CD4-positive, alpha-beta memory T cell (primary cell): ENCODE measurements around the gene WDR45. TPM values are rescaled to one million over a fixed set of nuclear protein-coding genes. Genes with fewer than 3 reads are reported as not detected.

Experiments
- polyA plus RNA-seq, 2 donors: library from polyadenylated mRNA; unstranded; fragments of 300-500 nt; fragmentation: Illumina TruSeq; gene quantifications; one replicate each; pipeline ENCODE4 v1.2.3, GENCODE V29; 2021
- total RNA-seq, 2 experiments: library from RNA; stranded (reverse); gene quantifications; one replicate each; pipeline ENCODE4 v1.2.3, GENCODE V29; 2021

Gene WDR45
- total and polyA plus RNA-seq, 4 experiments from 2014 or later = 43.2 to 126 (median 79.6) TPM

Other genes starting within 250 kb of the WDR45 start
- 1 to 10 TPM; 6.4 to 8.5 TPM for gene PCSK1N, start 244.3 kb downstream of the WDR45 start, total RNA-seq
- 10 to 100 TPM in 1 of 2 donors, 1 to 10 TPM in 1; 4.6 to 15.3 TPM for gene PCSK1N, start 244.3 kb downstream of the WDR45 start, polyA plus RNA-seq
- gene TIMM17B, start 182.1 kb downstream of the WDR45 start, total RNA-seq = 10 to 100 TPM; 42.6 to 46.2 TPM
- gene TIMM17B, start 182.1 kb downstream of the WDR45 start, polyA plus RNA-seq = 10 to 100 TPM; 65.3 to 69.7 TPM
- 10 to 100 TPM; 59.6 to 64.4 TPM for gene PQBP1, start 182.0 kb downstream of the WDR45 start, total RNA-seq
- 10 to 100 TPM; 80.0 to 94.1 TPM for gene PQBP1, start 182.0 kb downstream of the WDR45 start, polyA plus RNA-seq
- gene SLC35A2, start 168.2 kb downstream of the WDR45 start, total RNA-seq = 10 to 100 TPM; 13.8 to 15.8 TPM
- 10 to 100 TPM; 11.8 to 14.4 TPM for gene SLC35A2, start 168.2 kb downstream of the WDR45 start, polyA plus RNA-seq
- gene PIM2, start 160.9 kb downstream of the WDR45 start, total RNA-seq = 100 to 1,000 TPM; 117 to 118 TPM
- 100 to 1,000 TPM; 396 to 489 TPM for gene PIM2, start 160.9 kb downstream of the WDR45 start, polyA plus RNA-seq
- 10 to 100 TPM; 92.0 to 94.5 TPM for gene OTUD5, start 122.3 kb downstream of the WDR45 start, total RNA-seq
- gene OTUD5, start 122.3 kb downstream of the WDR45 start, polyA plus RNA-seq = 10 to 100 TPM; 16.5 to 45.6 TPM
- gene KCND1, start 108.0 kb downstream of the WDR45 start, total RNA-seq = 1 to 10 TPM; 1.8 to 1.9 TPM
- gene KCND1, start 108.0 kb downstream of the WDR45 start, polyA plus RNA-seq = 1 to 10 TPM in 1 of 2 donors, not detected in 1; 1.0 TPM
- 100 to 1,000 TPM in 1 of 2 experiments, 10 to 100 TPM in 1; 99.6 to 111 TPM for gene GRIPAP1, start 77.6 kb downstream of the WDR45 start, total RNA-seq
- 10 to 100 TPM in 1 of 2 donors, 1 to 10 TPM in 1; 4.8 to 18.7 TPM for gene GRIPAP1, start 77.6 kb downstream of the WDR45 start, polyA plus RNA-seq
- gene TFE3, start 36.5 kb downstream of the WDR45 start, total RNA-seq = 10 to 100 TPM; 35.5 to 37.6 TPM
- gene TFE3, start 36.5 kb downstream of the WDR45 start, polyA plus RNA-seq = 1 to 10 TPM; 3.0 to 8.0 TPM
- 10 to 100 TPM in 1 of 2 experiments, 1 to 10 TPM in 1; 9.8 to 10.6 TPM for gene CCDC120, start 20.9 kb downstream of the WDR45 start, total RNA-seq
- gene CCDC120, start 20.9 kb downstream of the WDR45 start, polyA plus RNA-seq = under 1 TPM; 0.19 to 0.94 TPM
- 10 to 100 TPM; 25.4 to 28.9 TPM for gene PRAF2, start 5.9 kb downstream of the WDR45 start, total RNA-seq
- 10 to 100 TPM; 29.3 to 60.1 TPM for gene PRAF2, start 5.9 kb downstream of the WDR45 start, polyA plus RNA-seq
- 10 to 100 TPM; 20.0 to 20.7 TPM for gene GPKOW, start 43.8 kb upstream of the WDR45 start, total RNA-seq
- gene GPKOW, start 43.8 kb upstream of the WDR45 start, polyA plus RNA-seq = 10 to 100 TPM; 23.6 to 37.2 TPM
- gene MAGIX, start 82.9 kb upstream of the WDR45 start, total RNA-seq = 1 to 10 TPM; 1.6 to 2.2 TPM
- gene MAGIX, start 82.9 kb upstream of the WDR45 start, polyA plus RNA-seq = under 1 TPM; 0.21 to 0.94 TPM
- 100 to 1,000 TPM; 132 to 146 TPM for gene PLP2, start 92.0 kb upstream of the WDR45 start, total RNA-seq
- 100 to 1,000 TPM; 228 to 334 TPM for gene PLP2, start 92.0 kb upstream of the WDR45 start, polyA plus RNA-seq
- gene PRICKLE3, start 106.5 kb upstream of the WDR45 start, total RNA-seq = 10 to 100 TPM; 12.0 to 12.3 TPM
- gene PRICKLE3, start 106.5 kb upstream of the WDR45 start, polyA plus RNA-seq = 1 to 10 TPM in 1 of 2 donors, under 1 TPM in 1; 0.73 to 4.5 TPM
- under 1 TPM; 0.50 to 0.73 TPM for gene SYP, start 120.3 kb upstream of the WDR45 start, total RNA-seq
- gene SYP, start 120.3 kb upstream of the WDR45 start, polyA plus RNA-seq = under 1 TPM in 1 of 2 donors, not detected in 1; 0.32 TPM
- gene CACNA1F, start 153.5 kb upstream of the WDR45 start, total RNA-seq = 1 to 10 TPM; 1.2 to 1.3 TPM
- gene CACNA1F, start 153.5 kb upstream of the WDR45 start, polyA plus RNA-seq = under 1 TPM in 1 of 2 donors, not detected in 1; 0.03 TPM
- gene CCDC22, start 155.6 kb upstream of the WDR45 start, total RNA-seq = 10 to 100 TPM; 27.1 to 27.7 TPM
- gene CCDC22, start 155.6 kb upstream of the WDR45 start, polyA plus RNA-seq = 10 to 100 TPM; 22.6 to 33.1 TPM
- 1 to 10 TPM; 3.5 to 4.3 TPM for gene FOXP3, start 184.8 kb upstream of the WDR45 start, total RNA-seq
- gene FOXP3, start 184.8 kb upstream of the WDR45 start, polyA plus RNA-seq = 1 to 10 TPM in 1 of 2 donors, under 1 TPM in 1; 1.00 to 2.2 TPM
- 10 to 100 TPM; 17.4 to 17.7 TPM for gene PPP1R3F, start 189.9 kb upstream of the WDR45 start, total RNA-seq
- 10 to 100 TPM in 1 of 2 donors, 1 to 10 TPM in 1; 4.8 to 10.7 TPM for gene PPP1R3F, start 189.9 kb upstream of the WDR45 start, polyA plus RNA-seq
- not detected for gene GAGE10, start 223.8 kb upstream of the WDR45 start, total RNA-seq
- not detected for gene GAGE10, start 223.8 kb upstream of the WDR45 start, polyA plus RNA-seq
- gene GAGE12J, start 242.2 kb upstream of the WDR45 start, total RNA-seq = not detected
- gene GAGE12J, start 242.2 kb upstream of the WDR45 start, polyA plus RNA-seq = not detected